Activated CD4-positive, CD25-positive, alpha-beta regulatory T cell treated with anti-CD3 and anti-CD28 coated beads, Interleukin-2, amount 50 U/mL, for 72 hours (primary cell): ENCODE data around the gene SERTAD4.
A peak's percentile ranks its signal among the peaks of the same experiment; 100 is the strongest.
"Not testable (repeated sequence)": the region's sequence is repeated elsewhere in the genome, so short reads cannot be mapped to it uniquely, and the experiment has no call there.

Experiments
- DNase-seq: peaks from one replicate; pipeline ENCODE4 v3.0.0; 2021

SERTAD4 gene

GRCh38 chr1:210262167-210262896, 29.7 kb downstream of the SERTAD4 start:
- no peak for DNase-seq

DNA sequence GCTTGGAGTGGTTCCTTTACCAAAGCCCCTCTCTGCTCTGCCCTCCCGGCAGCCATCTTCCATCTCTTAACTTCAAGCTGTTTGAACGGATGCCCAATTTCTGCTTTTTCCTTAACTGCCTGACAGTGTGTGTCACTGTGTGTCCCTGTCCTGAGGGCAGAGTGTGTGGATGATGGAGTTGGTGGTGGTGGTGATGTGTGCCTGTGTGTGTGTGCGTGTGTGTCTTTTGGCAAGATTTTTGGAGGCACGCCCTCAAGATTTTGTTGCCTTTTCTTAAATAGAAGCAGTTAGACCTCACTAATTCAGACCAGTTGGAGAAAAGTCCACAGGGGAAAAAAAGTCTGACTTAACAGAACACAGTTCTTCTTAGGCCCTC, 30.3 kb downstream of the SERTAD4 start:
- DNase-seq = no peak

GRCh38 chr1:210263963-210264362, 31.4 kb downstream of the SERTAD4 start:
- no peak for DNase-seq

- no peak for DNase-seq
Observed at GRCh38 chr1:210264496-210265380, 32.1 kb downstream of the SERTAD4 start.

GRCh38 chr1:210265392-210265955, 32.9 kb downstream of the SERTAD4 start:
- DNase-seq = not testable (repeated sequence)

- DNase-seq = no peak
Observed at GRCh38 chr1:210269981-210270380, 37.4 kb downstream of the SERTAD4 start.

DNA sequence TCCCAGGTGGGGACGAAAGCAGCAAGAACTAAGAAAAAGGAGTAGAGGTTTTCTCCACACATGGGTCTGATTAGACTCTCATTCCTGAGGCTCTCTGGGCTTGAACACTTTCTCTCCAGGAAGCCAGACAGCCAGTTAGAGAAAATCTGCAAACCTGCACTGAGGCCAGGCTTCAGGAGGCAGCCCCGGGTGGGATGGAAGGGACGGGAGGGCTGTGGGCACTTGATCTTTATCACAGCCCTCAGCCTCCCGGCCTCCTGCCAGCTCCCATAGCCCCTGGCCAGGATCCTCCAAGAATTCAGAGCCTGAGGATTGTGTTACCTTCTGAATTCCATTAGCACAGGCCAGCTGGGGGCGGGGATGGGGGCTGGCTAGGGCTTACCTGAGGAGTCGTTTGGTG, 40.1 kb downstream of the SERTAD4 start:
- no peak for DNase-seq

GRCh38 chr1:210280221-210280620, 47.6 kb downstream of the SERTAD4 start:
- no peak for DNase-seq

DNA sequence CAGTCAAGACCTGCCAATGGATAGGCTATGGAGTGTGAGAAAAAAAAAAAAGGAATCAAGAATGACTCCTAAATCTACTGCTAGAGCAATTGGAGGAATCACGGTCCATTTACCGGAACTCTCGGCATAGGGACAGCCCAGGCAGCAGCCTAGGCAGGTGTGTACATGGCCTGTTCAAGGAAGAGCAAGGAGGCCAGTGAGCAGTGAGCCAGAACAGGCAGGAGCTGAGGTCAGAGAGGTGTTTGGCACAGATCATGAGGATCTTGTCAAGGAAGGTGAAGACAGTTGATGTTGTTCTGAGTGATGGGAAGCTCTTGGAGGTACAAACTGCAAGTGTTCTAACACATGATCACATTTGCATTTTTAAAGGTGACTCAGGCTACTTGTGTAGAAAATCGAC, 55.5 kb downstream of the SERTAD4 start:
- DNase-seq = no peak

GRCh38 chr1:210289248-210289647, 56.7 kb downstream of the SERTAD4 start:
- DNase-seq = no peak

GRCh38 chr1:210291081-210291764, 58.6 kb downstream of the SERTAD4 start:
- no peak for DNase-seq

DNA sequence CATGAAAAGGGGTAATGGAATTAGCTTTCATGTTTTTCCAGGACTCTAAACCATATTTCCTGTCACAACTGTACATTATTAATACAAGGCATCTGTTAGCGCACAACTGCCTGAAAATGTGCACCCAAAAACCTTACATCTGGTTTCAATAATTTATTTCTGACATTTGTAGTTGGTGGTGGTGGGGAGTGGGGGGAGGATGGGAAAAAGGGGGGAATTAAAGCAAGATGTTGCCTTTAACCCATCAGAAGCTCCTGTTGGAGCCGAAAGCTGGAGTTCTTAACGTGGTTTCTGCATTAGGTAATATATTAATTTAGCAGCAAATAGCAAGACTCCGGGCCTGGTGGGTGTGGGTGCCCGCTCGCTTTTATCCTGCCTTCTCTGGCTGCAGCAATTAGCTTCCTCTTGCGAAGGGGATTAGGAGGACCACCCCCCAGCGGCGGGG, 59.2 kb downstream of the SERTAD4 start:
- no peak for DNase-seq

GRCh38 chr1:210292231-210292871, 59.8 kb downstream of the SERTAD4 start:
- DNase-seq = peak; percentile 33

DNA sequence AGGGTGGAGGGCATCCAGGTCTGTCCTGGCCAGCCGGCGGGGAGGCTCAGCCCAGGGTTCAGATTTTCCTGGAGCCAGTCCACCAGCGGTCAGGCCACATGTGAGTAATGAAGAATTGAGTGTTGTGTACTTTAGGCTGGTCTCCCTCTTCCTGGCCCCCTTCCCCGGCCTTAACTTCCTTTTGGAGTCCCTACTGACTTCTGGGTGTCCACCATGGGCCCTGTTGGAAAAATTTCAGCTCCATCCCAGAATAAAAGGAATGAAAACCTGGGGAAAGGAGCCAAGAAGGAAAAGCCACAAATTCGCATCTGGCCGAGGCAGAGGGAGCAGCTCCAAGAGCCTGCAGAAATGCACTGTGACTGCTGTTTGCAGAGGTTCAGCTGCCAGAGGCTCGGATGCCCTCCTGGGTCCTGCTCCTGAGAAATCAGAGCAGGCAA, 60.6 kb downstream of the SERTAD4 start:
- no peak for DNase-seq

- no peak for DNase-seq
Observed at GRCh38 chr1:210294999-210295745, 62.6 kb downstream of the SERTAD4 start.
